Right hindlimb (tissue), 1 donor: ENCODE measurements around the gene PDZD11.
"Not testable (repeated sequence)": the region's sequence is repeated elsewhere in the genome, so short reads cannot be mapped to it uniquely, and the experiment has no call there.

Experiments used
- DNase-seq: peaks from one replicate; pipeline ENCODE4 v3.0.0-alpha.2; 2018

PDZD11 gene

DNA sequence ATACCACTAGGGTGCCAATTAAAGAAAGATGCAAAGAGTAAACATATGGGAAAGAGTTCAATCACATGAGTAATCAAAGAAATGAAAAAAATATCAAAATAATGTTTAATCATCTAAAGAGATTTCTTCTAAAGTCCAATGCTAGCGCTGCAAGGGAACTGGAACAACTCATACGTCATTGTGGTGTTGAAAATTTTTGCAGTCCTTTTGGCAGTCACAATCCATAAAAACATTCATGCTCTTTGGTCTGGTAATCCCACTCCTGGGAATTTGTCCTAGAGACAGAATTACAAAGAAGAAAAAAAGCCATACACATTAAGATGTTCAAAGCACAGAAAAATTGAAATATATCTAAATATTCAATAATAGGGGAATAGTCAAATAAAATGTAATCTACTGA lies 34.3 kb downstream of the PDZD11 start:
- DNase-seq = no peak

GRCh38 chrX:70254909-70255308 lies 34.8 kb downstream of the PDZD11 start:
- no peak for DNase-seq

DNA sequence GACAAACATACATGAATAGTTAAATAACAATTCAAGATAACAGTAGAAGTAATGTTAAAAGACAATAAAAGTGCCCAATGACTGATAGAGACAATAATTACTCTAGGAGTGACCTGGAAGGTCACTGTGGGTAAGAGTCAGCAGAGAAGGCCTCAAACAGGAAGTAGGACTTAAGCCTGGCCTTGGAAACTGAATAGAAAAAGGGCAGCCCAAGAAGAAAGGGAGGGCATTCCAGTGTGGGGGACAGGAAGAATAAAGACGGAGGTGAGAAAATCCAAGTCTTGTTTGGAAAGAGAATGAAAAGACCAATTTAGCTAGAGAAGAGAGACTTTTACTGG lies 35.7 kb downstream of the PDZD11 start:
- DNase-seq = no peak

- no peak for DNase-seq
These were observed 36.2 kb downstream of the PDZD11 start for GRCh38 chrX:70253377-70254062.

DNA sequence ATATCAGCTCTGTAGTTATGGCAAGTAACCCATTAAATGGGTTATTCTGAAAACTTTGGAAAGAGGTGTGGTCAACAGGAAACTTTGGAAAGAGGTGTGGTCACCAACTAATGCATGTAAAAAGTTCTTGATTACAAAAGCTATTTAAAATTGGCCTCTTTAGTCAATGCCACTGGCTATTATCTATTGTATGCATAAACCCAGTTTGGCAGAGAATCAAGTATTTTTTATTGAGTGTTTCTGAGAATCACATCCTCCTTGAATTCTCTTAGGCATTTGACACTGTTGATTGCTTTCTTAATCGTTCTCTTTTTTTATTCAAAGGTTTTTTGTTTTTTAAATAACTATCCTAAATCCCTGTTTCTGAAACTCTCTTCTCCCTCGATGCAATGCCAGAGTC lies 37.2 kb downstream of the PDZD11 start:
- no peak for DNase-seq

DNA sequence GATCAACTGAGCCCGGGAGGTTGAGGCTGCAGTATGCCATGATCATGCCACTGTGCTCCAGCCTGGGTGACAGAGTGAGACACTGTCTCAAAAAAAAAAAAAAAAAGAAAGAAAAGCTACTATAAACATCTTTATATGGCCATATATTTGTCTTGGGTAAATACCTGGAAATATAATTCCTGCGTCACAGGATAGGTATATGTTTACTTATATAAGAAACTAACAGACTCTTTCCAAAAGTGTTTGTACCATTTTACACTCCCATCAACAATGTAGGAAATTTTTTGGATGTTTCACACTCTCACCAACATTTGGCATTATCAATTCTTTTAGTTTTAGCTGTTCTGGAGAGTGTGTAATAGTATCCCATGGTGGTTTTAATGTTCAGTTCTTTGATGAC lies 42.5 kb downstream of the PDZD11 start:
- DNase-seq = no peak

DNA sequence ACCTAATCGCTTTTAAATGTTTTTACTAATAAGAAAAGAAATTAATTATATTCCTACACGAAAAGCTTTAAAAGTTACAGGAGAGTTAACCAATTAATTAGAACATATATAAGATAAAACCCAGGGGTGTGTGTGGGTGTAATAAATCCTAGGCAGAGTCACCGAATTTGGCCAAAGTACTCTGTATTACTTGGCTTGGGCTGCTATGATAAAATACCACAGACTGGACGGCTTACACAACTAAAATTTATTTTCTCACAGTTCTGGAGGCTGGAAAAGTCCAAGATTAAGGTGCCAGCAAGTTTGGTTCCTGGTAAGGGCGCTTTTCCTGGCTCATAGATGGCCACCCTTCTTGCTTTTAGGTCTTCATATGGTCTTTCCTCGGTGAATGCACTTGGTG lies 44.8 kb downstream of the PDZD11 start:
- DNase-seq = no peak

GRCh38 chrX:70243601-70244000 lies 46.1 kb downstream of the PDZD11 start:
- DNase-seq = not testable (repeated sequence)

DNA sequence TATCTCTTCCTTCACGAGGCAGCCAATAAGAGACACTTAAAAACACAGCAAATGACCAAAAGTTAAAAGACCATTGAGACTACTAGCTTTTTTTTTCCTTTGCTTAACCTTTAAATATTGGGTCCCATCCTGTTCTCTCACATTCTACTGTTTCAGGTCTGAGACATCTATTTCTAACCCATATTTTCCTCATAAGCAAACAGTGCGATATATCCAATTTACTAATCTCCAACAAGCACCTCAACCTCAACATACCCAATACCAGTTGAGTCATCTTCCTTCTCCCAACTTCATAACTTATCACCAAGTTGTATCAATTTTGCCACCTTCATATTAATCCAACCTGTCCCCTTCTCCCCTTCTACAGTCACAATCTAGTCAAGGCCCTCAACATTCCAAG lies 48.2 kb downstream of the PDZD11 start:
- no peak for DNase-seq

DNA sequence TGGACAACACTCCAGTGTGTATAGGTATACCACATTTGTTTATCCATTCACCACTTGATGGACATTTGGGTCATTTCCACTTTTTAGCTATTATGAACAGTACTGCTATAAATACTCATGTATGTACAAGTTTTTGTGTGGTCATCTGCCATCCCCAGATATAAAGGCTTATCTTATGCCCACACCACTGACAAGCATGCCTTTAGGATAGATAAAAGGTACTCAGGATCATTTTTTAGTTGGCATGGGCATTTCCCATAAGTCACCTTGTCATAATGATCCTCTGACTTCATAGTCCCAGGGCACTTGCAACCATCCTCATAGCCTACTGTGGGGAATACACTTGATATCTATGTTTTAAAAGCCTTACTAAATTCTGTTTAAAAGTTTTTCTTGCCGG lies 49.0 kb downstream of the PDZD11 start:
- no peak for DNase-seq
